K562 (cell line): ENCODE data around the gene PRPF6. TPM values are rescaled to one million over a fixed set of nuclear protein-coding genes. Genes with fewer than 3 reads are reported as not detected.

ENCODE experiments used
- ATAC-seq: fragments of 200-7000 bp; cut with Tn5 transposase; 3 replicates; pipeline ENCODE4 v1.9.1; 2020; ENCODE audit warnings: moderate library complexity
- BruUV-seq: library from RNA; stranded (reverse); fragments of 400-500 nt; replicated peaks from 2 replicates; lab custom pipeline; 2021; lab: Mats Ljungman, UMichigan
- CTCF ChIA-PET: fragments of 300-600 bp; formaldehyde crosslinking; extraction: SDS; loops from one replicate; lab custom pipeline; 2021; ENCODE audit warnings: low intra/inter-chr PET ratio; lab: Yijun Ruan, JAX
- POLR2A ChIA-PET: fragments of 300-600, 350-650 bp; sonication (Branson Sonifier 250); formaldehyde crosslinking; extraction: SDS; loops from one replicate; lab custom pipeline; 2021; ENCODE audit warnings: antibody characterized with exemption, inconsistent platforms; lab: Yijun Ruan, JAX
- DNase-seq, 4 experiments: peaks; one replicate each; pipeline versions ENCODE4 v3.0.0 to v3.0.0-alpha.2; 2011 to 2018; ENCODE audit warnings: low spot score in 3 of 4, mixed read lengths in 3 of 4; ENCODE audit errors: extremely low read depth in 1 of 4
- FAIRE-seq: peaks from 2 replicates; lab custom pipeline; 2011; peaks lifted over from hg19 to GRCh38; lab: Jason Lieb, UNC
- H2AFZ ChIP-seq: 2 replicates; pipeline ENCODE4 v1.6.0; 2011; ENCODE audit warnings: low read depth, low read length, control low read depth, inconsistent platforms
- H3K27ac ChIP-seq: fragments of 200-600 bp; 3 replicates; pipeline ENCODE4 v1.8.0; 2011; ENCODE audit warnings: low read depth, mild to moderate bottlenecking, control low read depth, inconsistent platforms, low read length, moderate library complexity, mixed read lengths; ENCODE audit errors: extremely low read depth
- H3K27me3 ChIP-seq, 2 experiments: fragments of 300-600 bp in 1 of 2; 2 replicates in 1 of 2; 3 replicates in 1 of 2; pipeline versions ENCODE4 v1.6.0 to v1.8.0; 2011; ENCODE audit warnings: inconsistent platforms in 2 of 2, low read length in 2 of 2, mild to moderate bottlenecking in 1 of 2, mixed read lengths in 1 of 2, moderate library complexity in 1 of 2; ENCODE audit not compliant: control insufficient read depth in 2 of 2, insufficient read depth in 2 of 2
- H3K36me3 ChIP-seq: fragments of 300-600 bp; 3 replicates; pipeline ENCODE4 v1.8.0; 2011; ENCODE audit warnings: mild to moderate bottlenecking, low read length, inconsistent platforms; ENCODE audit not compliant: control insufficient read depth, insufficient read depth
- H3K4me1 ChIP-seq, 2 experiments: fragments of 200-600 bp in 1 of 2; replicated peaks in 1 of 2; 2 replicates in 1 of 2; 3 replicates in 1 of 2; pipeline versions ENCODE4 v1.5.1 to v1.8.0; 2011; ENCODE audit warnings: inconsistent platforms in 2 of 2, low read length in 2 of 2, mild to moderate bottlenecking in 1 of 2, mixed read lengths in 1 of 2, moderate library complexity in 1 of 2; ENCODE audit not compliant: control insufficient read depth in 2 of 2, insufficient read depth in 2 of 2
- H3K4me2 ChIP-seq: 2 replicates; pipeline ENCODE4 v1.6.1; 2011; ENCODE audit warnings: low read length, control low read depth, inconsistent platforms, mixed read lengths; ENCODE audit not compliant: insufficient read depth
- H3K4me3 ChIP-seq: fragments of 200-600 bp; sonication (generic), shearing (Covaris generic); 2 replicates; pipeline ENCODE4 v1.5.1; 2016; ENCODE audit warnings: control low read depth, inconsistent platforms
- H3K79me2 ChIP-seq: fragments of 200-600 bp; 3 replicates; pipeline ENCODE4 v1.8.0; 2011; ENCODE audit warnings: low read length, inconsistent platforms; ENCODE audit not compliant: control insufficient read depth, insufficient read depth
- H3K9ac ChIP-seq, 2 experiments: 2 replicates each; pipeline versions ENCODE4 v1.6.0 to v1.6.1; 2011; ENCODE audit warnings: low read depth in 2 of 2, low read length in 2 of 2, control low read depth in 1 of 2, inconsistent platforms in 1 of 2, mild to moderate bottlenecking in 1 of 2, mixed read lengths in 1 of 2; ENCODE audit not compliant: insufficient read depth in 1 of 2
- H3K9me1 ChIP-seq: one replicate; pipeline ENCODE4 v1.6.0; 2011; ENCODE audit warnings: inconsistent platforms, mild to moderate bottlenecking, low read length, moderate library complexity; ENCODE audit not compliant: control insufficient read depth, insufficient read depth
- H3K9me3 ChIP-seq: replicated peaks from 2 replicates; pipeline ENCODE4 v1.5.1; 2011; ENCODE audit warnings: low read depth, low read length, inconsistent platforms; ENCODE audit not compliant: control insufficient read depth, insufficient read depth
- H4K20me1 ChIP-seq: replicated peaks from 2 replicates; pipeline ENCODE4 v1.6.1; 2011; ENCODE audit warnings: low read length, inconsistent platforms, mixed read lengths; ENCODE audit not compliant: control insufficient read depth, insufficient read depth
- HOXB6 ChIP-seq: fragments of 250-450 bp; sonication (Bioruptor Pico); IDR thresholded peaks from 2 replicates; pipeline ENCODE4 v1.5.1; 2022; ENCODE audit warnings: mild to moderate bottlenecking, borderline replicate concordance
- POLR2G ChIP-seq: fragments of 200-400 bp; formaldehyde crosslinking; IDR thresholded peaks from 2 replicates; pipeline ENCODE4 v1.6.1; 2017; ENCODE audit warnings: low read depth, mild to moderate bottlenecking, antibody characterized with exemption, low read length, moderate library complexity
- PTBP1 ChIP-seq: fragments of 200-400 bp; formaldehyde crosslinking; IDR thresholded peaks from 2 replicates; pipeline ENCODE4 v1.6.1; 2017; ENCODE audit warnings: low read depth, low read length
- RBM22 ChIP-seq: fragments of 200-400 bp; formaldehyde crosslinking; IDR thresholded peaks from 2 replicates; pipeline ENCODE4 v1.6.1; 2018; ENCODE audit warnings: low read length, low read depth; ENCODE audit not compliant: poor library complexity, severe bottlenecking
- ZNF311 ChIP-seq: fragments of 250-450 bp; sonication (Bioruptor Pico); IDR thresholded peaks from 2 replicates; pipeline ENCODE4 v1.4.0; 2020; ENCODE audit warnings: mild to moderate bottlenecking, moderate library complexity
- WGBS: fragments of 100-300 bp; shearing (Covaris generic); methylation state at CpG from one replicate; pipeline ENCODE4 v1.1.6; 2016; ENCODE audit warnings: low coverage, mixed read lengths; ENCODE audit not compliant: insufficient coverage; ENCODE audit errors: missing lambda C conversion rate; 5-methylcytosine and 5-hydroxymethylcytosine counted together
- in situ Hi-C: fragments of 300-500 bp; cut with MboI; formaldehyde crosslinking; loops from 4 replicates; pipeline ENCODE4 v1.15.0; 2018; ENCODE audit warnings: inconsistent platforms, mixed read lengths
- intact Hi-C: fragments of 100-400 bp; cut with micrococcal nuclease; formaldehyde crosslinking; loops from 2 replicates; pipeline ENCODE4 v1.14.2; 2022
- polyA plus RNA-seq, 8 experiments: library from polyadenylated mRNA; depleted of rRNA in 4 of 8; stranded (reverse) in 5 of 8; unstranded in 3 of 8; fragments of >200 nt; fragmentation: Nextera tagmentation in 2 of 8; fragmentation: Illumina TruSeq in 1 of 8; extraction: Ambion mirVana in 2 of 8; extraction: Trizol in 1 of 8; gene quantifications; 2 replicates each; pipeline versions ENCODE4 v1.2.1 to v1.2.3, GENCODE V29; 2011 to 2014; ENCODE audit warnings: inconsistent platforms in 1 of 8, missing spikeins in 1 of 8
- total RNA-seq, 7 experiments: library from RNA; depleted of rRNA in 6 of 7; stranded (reverse); fragments of >200 nt in 6 of 7; fragmentation: Illumina TruSeq in 2 of 7; extraction: Trizol in 2 of 7; gene quantifications; 2 replicates each; pipeline versions ENCODE4 v1.2.1 to v1.2.3, GENCODE V29; 2011 to 2021; ENCODE audit warnings: low replicate concordance in 1 of 7
- TF ChIP-seq, protein P1 (sequence below): sonication (generic); formaldehyde crosslinking; IDR thresholded peaks from 2 replicates; pipeline ENCODE4 v1.8.0; 2022; ENCODE audit warnings: missing genetic modification reagents, mild to moderate bottlenecking, borderline replicate concordance
- TF ChIP-seq, protein P2 (sequence below): fragments of 250-450 bp; sonication (Bioruptor Pico); IDR thresholded peaks from 2 replicates; pipeline ENCODE4 v1.4.0; 2020

The PRPF6 gene
- total and polyA plus RNA-seq, 9 of the 15 experiments (the other 6 are each of a cell fraction or from before 2014, with no cell fraction given): 4.2 to 83.2 (median 59.9) TPM

DNA sequence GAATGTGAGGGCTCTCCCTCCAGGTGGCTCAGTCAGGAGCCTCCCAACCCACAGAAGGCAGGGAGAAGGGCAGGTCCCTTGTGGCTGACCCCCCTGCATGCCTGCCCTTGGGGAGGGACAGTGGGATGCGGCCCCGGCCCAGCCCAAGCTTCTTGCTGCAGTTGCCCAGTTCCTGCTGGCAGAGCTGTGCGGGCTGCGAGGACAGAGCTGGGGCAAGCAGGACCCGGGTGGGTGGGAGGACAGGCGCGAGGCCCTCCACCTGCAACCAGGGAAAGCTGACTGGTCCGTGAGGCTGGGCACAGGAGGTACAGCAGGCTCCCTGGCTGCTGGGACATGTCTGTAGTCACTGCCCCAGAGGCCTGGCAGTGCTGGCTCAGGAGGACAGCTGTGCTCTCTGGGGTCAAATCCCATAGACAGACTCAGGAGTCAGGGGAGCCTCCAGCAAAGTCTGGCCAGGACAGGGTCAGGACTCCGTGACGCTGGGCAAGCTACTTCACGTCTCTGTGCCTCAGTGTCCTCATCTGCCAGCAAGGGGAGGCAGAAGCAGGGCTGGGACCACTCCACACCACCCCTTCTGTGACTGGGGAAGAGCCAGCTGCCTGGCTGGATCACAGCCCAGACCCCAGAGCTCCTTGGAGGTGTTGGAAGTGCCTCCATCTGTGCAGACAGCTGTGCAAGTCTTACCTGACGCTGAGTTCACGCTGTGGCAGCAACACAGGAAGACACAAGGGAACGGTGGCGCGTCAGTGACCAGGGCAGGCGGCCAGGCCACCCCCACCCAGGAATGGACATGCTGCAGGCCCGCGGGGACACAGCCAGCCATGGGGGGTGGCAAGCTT is 37.7 kb upstream of the PRPF6 start:
- Histone ChIP-seq H3K9me3 (no peaks in the 10 kb centered on the region; the same call in 1 of the 2 replicates), H3K4me2 (no peak overlapping the region), H3K9me1 (peaks cover 5% of the 10 kb centered on the region), H2AFZ (no peak overlapping the region), H3K27me3 (no peaks in the 10 kb centered on the region), H3K36me3 (peaks cover 79% of the 10 kb centered on the region; the same call in 2 of the 3 replicates), H3K4me3 (no peak overlapping the region), H3K4me1 (peaks cover 8 to 85% of the 10 kb centered on the region in 2 experiments; a peak in 3 of 5 replicates), H3K27ac (peak overlapping the region; percentile 37; the same call in 2 of the 3 replicates), H3K79me2 (peaks cover 38% of the 10 kb centered on the region), H3K9ac (peak overlapping the region in 1 of 2 experiments; percentile 85; a peak in 2 of 4 replicates), H4K20me1 (peaks cover 40% of the 10 kb centered on the region)
- no peak for FAIRE-seq
- ChIA-PET POLR2A (no interaction called here), CTCF (no interaction called here)
- intact Hi-C loops: no loop called here
- ATAC-seq: no peak
- WGBS: 91% methylated on average over 16 of the region's 19 CpGs
- DNase-seq: no peak
- in situ Hi-C loops: no loop called here
- TF ChIP-seq PTBP1: no peak
- TF ChIP-seq, protein P1, sequence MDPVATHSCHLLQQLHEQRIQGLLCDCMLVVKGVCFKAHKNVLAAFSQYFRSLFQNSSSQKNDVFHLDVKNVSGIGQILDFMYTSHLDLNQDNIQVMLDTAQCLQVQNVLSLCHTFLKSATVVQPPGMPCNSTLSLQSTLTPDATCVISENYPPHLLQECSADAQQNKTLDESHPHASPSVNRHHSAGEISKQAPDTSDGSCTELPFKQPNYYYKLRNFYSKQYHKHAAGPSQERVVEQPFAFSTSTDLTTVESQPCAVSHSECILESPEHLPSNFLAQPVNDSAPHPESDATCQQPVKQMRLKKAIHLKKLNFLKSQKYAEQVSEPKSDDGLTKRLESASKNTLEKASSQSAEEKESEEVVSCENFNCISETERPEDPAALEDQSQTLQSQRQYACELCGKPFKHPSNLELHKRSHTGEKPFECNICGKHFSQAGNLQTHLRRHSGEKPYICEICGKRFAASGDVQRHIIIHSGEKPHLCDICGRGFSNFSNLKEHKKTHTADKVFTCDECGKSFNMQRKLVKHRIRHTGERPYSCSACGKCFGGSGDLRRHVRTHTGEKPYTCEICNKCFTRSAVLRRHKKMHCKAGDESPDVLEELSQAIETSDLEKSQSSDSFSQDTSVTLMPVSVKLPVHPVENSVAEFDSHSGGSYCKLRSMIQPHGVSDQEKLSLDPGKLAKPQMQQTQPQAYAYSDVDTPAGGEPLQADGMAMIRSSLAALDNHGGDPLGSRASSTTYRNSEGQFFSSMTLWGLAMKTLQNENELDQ (CRISPR knock-in tag): no peak
- peak; percentile 63 for TF ChIP-seq POLR2G
- TF ChIP-seq HOXB6: no peak
- TF ChIP-seq ZNF311: no peak
- peak; percentile 23 for TF ChIP-seq RBM22
- TF ChIP-seq, protein P2, sequence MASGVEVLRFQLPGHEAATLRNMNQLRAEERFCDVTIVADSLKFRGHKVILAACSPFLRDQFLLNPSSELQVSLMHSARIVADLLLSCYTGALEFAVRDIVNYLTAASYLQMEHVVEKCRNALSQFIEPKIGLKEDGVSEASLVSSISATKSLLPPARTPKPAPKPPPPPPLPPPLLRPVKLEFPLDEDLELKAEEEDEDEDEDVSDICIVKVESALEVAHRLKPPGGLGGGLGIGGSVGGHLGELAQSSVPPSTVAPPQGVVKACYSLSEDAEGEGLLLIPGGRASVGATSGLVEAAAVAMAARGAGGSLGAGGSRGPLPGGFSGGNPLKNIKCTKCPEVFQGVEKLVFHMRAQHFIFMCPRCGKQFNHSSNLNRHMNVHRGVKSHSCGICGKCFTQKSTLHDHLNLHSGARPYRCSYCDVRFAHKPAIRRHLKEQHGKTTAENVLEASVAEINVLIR (CRISPR knock-in tag): no peak
- BruUV-seq: no TSS peak
